Small intestine (tissue), 16 donors: Measurements from ENCODE around the gene MIB1. TPM values are rescaled to one million over a fixed set of nuclear protein-coding genes. Genes with fewer than 3 reads are reported as not detected.

Experiments used
- DNase-seq, 2 donors: peaks; one replicate each; pipeline versions ENCODE4 v3.0.0 to v3.0.0-alpha.2; 2013
- FAIRE-seq: peaks from 2 replicates; lab custom pipeline; 2012; peaks lifted over from hg19 to GRCh38; lab: Jason Lieb, UNC
- H3K27ac ChIP-seq, 3 donors: one replicate each; pipeline ENCODE4 v1.5.1; 2013; ENCODE audit warnings: low read length in 2 of 3, mild to moderate bottlenecking in 2 of 3, control low read depth in 1 of 3, inconsistent platforms in 1 of 3, low read depth in 1 of 3, moderate library complexity in 1 of 3
- H3K27me3 ChIP-seq, 3 donors: one replicate each; pipeline ENCODE4 v1.6.1; 2013; ENCODE audit warnings: low read length in 3 of 3, inconsistent platforms in 1 of 3; ENCODE audit not compliant: control insufficient read depth in 3 of 3, insufficient read depth in 3 of 3
- H3K36me3 ChIP-seq, 3 donors: one replicate each; pipeline ENCODE4 v1.6.1; 2013; ENCODE audit warnings: low read length in 3 of 3, inconsistent platforms in 1 of 3, low read depth in 1 of 3, mild to moderate bottlenecking in 1 of 3, moderate library complexity in 1 of 3; ENCODE audit not compliant: control insufficient read depth in 3 of 3, insufficient read depth in 2 of 3
- H3K4me1 ChIP-seq, 3 donors: one replicate each; pipeline ENCODE4 v1.6.1; 2013; ENCODE audit warnings: low read length in 2 of 3, inconsistent platforms in 1 of 3, low read depth in 1 of 3, mild to moderate bottlenecking in 1 of 3, moderate library complexity in 1 of 3; ENCODE audit not compliant: control insufficient read depth in 3 of 3, insufficient read depth in 2 of 3
- H3K4me3 ChIP-seq, 3 donors: one replicate each; pipeline ENCODE4 v1.5.1; 2013; ENCODE audit warnings: low read length in 3 of 3, control low read depth in 1 of 3, inconsistent platforms in 1 of 3, low read depth in 1 of 3, mild to moderate bottlenecking in 1 of 3, moderate library complexity in 1 of 3
- H3K9me3 ChIP-seq, 2 donors: one replicate each; pipeline ENCODE4 v1.6.1; 2013; ENCODE audit warnings: low read depth in 1 of 2, low read length in 1 of 2; ENCODE audit not compliant: control insufficient read depth in 2 of 2, insufficient read depth in 1 of 2
- WGBS, 3 donors: extraction: QIAGEN DNeasy Blood & Tissue Kit; methylation state at CpG; one replicate each; pipeline ENCODE4 v1.1.7; 2013; 5-methylcytosine and 5-hydroxymethylcytosine counted together
- long read RNA-seq, 10 donors: transcript quantifications; one replicate each; lab custom pipeline, GENCODE V29; 2026
- polyA plus RNA-seq, 4 donors: library from polyadenylated mRNA; stranded (reverse) in 3 of 4; unstranded in 1 of 4; fragments of 200-250 nt in 3 of 4; fragments of 120-200 nt in 1 of 4; gene quantifications; one replicate each; pipeline versions ENCODE4 v1.2.1 to v1.2.3, GENCODE V29; 2013
- donor health status: healthy with polysubstance abuse.
- donor health status: control.
- donor health status: control.
- donor health status: Bipolar disorder and iron deficiency.
- donor health status: healthy.

MIB1 gene
- 10 to 100 TPM in 1 of 4 donors, 1 to 10 TPM in 3; 3.1 to 23.1 (median 4.3) TPM for polyA plus RNA-seq
- long read RNA-seq, donor 1: 0 reads
- long read RNA-seq, donor 2, full-length matches to known transcripts: 1 of 1 reads
- long read RNA-seq, donor 2, partial matches to known transcripts: 0 of 1 reads
- long read RNA-seq, donor 2, other reads (novel, unspliced or antisense): 0 of 1 reads
- long read RNA-seq, donor 3: 0 reads
- long read RNA-seq, donor 4: 0 reads
- long read RNA-seq, donor 5: 0 reads
- long read RNA-seq, donor 6, full-length matches to known transcripts: 1 of 1 reads
- long read RNA-seq, donor 6, partial matches to known transcripts: 0 of 1 reads
- long read RNA-seq, donor 6, other reads (novel, unspliced or antisense): 0 of 1 reads
- long read RNA-seq, donor 7, full-length matches to known transcripts: 1 of 57 reads
- long read RNA-seq, donor 7, partial matches to known transcripts: 16 of 57 reads
- long read RNA-seq, donor 7, other reads (novel, unspliced or antisense): 40 of 57 reads
- long read RNA-seq, donor 8: 0 reads
- long read RNA-seq, donor 9: 0 reads
- long read RNA-seq, donor 10, full-length matches to known transcripts: 2 of 2 reads
- long read RNA-seq, donor 10, partial matches to known transcripts: 0 of 2 reads
- long read RNA-seq, donor 10, other reads (novel, unspliced or antisense): 0 of 2 reads

DNA sequence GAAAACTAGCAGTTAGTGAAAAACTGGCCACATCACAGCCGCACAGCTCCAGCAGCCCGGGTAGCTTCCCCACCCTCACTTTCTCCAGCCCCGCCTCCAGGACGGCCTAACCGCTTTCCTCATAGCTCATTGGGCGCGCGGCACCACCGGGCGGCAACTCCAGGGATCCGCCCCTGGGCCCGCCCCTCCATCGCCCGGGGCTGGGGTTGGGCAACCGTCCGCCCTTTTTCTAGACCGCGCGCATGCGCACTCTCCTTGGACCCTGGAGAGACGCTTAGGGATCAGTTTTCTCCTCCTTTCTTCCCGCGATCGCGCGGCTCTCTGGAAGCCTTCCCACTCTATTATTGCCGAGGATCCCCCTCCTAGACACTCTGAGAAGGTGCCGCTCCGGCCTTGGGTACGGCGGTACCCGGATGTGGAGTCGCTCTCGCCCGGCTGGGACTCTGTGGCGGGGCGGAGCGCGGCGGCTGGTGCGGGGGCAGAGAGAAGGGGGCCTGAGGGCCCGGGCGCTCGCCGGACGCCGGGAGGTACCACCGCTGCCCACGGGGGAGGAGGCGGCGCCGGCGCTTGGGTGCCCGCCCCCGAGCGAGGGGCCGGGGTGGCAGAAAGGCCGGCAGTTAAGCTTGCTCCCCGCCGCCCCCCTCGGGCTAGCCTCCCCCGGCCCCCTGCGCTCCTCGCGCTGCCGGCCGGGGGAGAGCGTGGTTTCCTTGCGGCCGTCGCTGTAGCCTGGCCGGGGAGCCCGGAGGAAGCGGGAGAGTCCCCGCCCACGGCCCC, at the start of gene MIB1:
Gene MIB1, plus strand, starts transcription at position 255 of the 774 bp plus-strand sequence. CDS start 792 bp downstream, outside the sequence.
- H3K27ac ChIP-seq: peak within 1 kb of the TSS; percentile 89 to 100 (median 99)
- DNase-seq (peak; percentile 98 to 100), FAIRE-seq (peak; percentile 71)
- peaks cover 0 to 2% (median 0%) of the 10 kb centered on the region in 3 donors for H3K36me3 ChIP-seq
- peak within 1 kb of the TSS; percentile 87 to 98 (median 93) for H3K4me3 ChIP-seq
- H3K4me1 ChIP-seq: peaks cover 0 to 11% (median 2%) of the 10 kb centered on the region in 3 donors
- no peaks in the 10 kb centered on the region for H3K9me3 ChIP-seq
- H3K27me3 ChIP-seq: no peaks in the 10 kb centered on the region
- 0 to 2% (median 1%) methylated on average over 52 to 76 of the region's 76 CpGs for WGBS, 3 donors

DNA sequence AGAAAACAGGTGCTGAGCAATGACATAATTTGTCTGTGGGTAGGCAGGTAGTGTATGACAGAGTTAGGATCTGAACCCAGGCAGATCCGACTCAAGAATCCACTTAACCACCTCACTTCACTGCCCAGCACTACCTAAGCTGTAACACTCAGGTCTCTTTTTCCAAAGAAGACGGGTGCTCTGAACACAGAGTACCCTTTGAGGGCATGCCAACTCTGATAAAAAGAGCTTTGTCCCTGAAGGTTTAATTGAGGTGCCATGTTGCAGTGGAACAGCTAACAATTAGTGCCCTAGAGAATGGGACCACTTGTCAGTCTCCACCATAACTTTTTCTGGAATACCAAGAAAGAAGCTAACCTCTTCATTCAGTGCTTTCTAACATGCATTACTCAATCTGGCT, 47.3 kb upstream of the MIB1 start:
- WGBS, 3 donors: 67 to 80% (median 79%) methylated on average over 2 of the region's 2 CpGs

DNA sequence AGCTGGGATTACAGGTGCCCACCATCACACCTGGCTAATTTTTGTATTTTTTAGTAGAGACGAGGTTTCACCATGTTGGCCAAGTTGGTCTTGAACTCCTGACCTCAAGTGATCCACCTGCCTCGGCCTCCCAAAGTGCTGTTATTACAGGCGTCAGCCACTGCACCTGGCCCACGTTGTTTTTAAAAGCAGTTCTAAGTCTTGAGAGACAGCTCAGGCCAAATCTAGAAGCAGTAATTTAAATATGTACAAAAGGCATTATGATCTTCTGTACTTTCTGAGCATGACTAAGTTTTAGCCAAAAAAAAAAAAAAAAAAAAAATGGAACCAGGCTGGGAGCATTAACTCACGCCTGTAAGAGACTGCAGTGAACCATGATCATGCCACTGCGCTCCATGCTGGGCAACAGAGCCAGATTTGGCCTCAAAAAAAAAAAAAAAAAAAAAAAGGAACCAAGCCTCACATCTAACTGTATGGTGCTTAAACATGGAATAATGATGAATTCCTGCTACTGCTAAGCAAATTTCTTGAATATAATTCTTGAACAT, 40.0 kb upstream of the MIB1 start:
- Histone ChIP-seq H3K36me3 (peaks cover 4 to 18% (median 6%) of the 10 kb centered on the region in 3 donors), H3K4me3 (no peak overlapping the region)
- FAIRE-seq: no peak

More for the DNA sequence above, 47.3 kb upstream of the MIB1 start:
- H3K9me3 ChIP-seq: peaks cover 0 to 5% of the 10 kb centered on the region in 2 donors
- peaks cover 0 to 14% (median 4%) of the 10 kb centered on the region in 3 donors for H3K36me3 ChIP-seq
- H3K27me3 ChIP-seq: no peaks in the 10 kb centered on the region
- no peaks in the 10 kb centered on the region for H3K4me1 ChIP-seq
- no peak overlapping the region for H3K4me3 ChIP-seq
- DNase-seq (no peak), FAIRE-seq (no peak)
- no peak overlapping the region for H3K27ac ChIP-seq

DNA sequence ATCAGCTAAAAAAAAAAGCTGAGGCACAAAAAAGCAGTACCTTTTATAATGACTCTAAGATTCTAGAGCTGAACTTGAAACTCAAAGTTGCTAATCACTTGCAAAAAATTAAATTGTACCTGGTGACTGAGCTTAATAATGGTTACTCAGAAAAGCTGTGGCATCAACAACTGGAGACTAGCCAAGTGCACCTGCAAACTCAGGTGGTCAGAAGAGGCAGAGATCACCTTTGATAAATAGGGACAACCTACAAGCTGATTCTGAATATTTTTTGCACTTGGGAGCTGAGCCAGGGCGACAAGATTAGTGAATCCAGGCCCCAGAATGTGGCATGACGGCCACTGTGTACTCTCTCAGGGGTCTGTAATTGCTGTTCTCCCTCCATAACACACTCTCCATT, 39.0 kb upstream of the MIB1 start:
- no peaks in the 10 kb centered on the region for H3K27me3 ChIP-seq
- no peak overlapping the region for H3K4me3 ChIP-seq
- 49 to 75% (median 68%) methylated on average over 2 of the region's 2 CpGs for WGBS, 3 donors
- peaks cover 3 to 7% (median 3%) of the 10 kb centered on the region in 3 donors for H3K4me1 ChIP-seq
- FAIRE-seq (no peak), DNase-seq (peak in 1 of 2 donors; percentile 37)
- peak overlapping the region in 1 of 3 donors; percentile 54 for H3K27ac ChIP-seq
- H3K9me3 ChIP-seq: no peaks in the 10 kb centered on the region
- peaks cover 4 to 15% (median 6%) of the 10 kb centered on the region in 3 donors for H3K36me3 ChIP-seq

More for the DNA sequence above, 40.0 kb upstream of the MIB1 start:
- Histone ChIP-seq H3K27me3 (no peaks in the 10 kb centered on the region), H3K27ac (no peak overlapping the region), H3K9me3 (no peaks in the 10 kb centered on the region), H3K4me1 (peaks cover 3 to 7% (median 3%) of the 10 kb centered on the region in 3 donors)
- no peak for DNase-seq
- 88 to 90% (median 89%) methylated on average over 6 of the region's 6 CpGs for WGBS, 3 donors

DNA sequence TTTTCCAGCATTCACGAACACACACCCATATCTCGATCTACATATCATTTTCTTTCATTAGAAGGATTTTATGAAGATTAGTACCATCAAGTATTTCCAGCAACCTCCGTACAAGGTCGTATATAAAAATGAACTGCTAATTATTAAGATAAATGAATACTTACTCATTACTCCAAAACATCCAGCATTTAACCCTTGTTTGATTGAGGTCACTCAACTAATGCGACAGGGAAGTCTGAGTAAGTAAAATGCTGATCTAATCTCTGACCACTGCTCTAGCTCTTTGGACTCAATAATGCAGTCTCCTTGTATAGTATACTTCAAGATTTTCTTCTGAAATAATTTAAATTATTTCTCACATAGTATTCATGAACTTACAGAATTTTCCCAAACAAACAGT, 38.0 kb upstream of the MIB1 start:
- Histone ChIP-seq H3K27ac (peak overlapping the region in 1 of 3 donors; percentile 91), H3K27me3 (no peaks in the 10 kb centered on the region), H3K9me3 (no peaks in the 10 kb centered on the region), H3K4me1 (peaks cover 3 to 7% (median 3%) of the 10 kb centered on the region in 3 donors), H3K4me3 (no peak overlapping the region), H3K36me3 (peaks cover 4 to 15% (median 4%) of the 10 kb centered on the region in 3 donors)
- peak in 1 of 2 donors; percentile 51 for DNase-seq
- FAIRE-seq: no peak
- WGBS, 3 donors: 48 to 71% (median 58%) methylated on average over 5 of the region's 5 CpGs

DNA sequence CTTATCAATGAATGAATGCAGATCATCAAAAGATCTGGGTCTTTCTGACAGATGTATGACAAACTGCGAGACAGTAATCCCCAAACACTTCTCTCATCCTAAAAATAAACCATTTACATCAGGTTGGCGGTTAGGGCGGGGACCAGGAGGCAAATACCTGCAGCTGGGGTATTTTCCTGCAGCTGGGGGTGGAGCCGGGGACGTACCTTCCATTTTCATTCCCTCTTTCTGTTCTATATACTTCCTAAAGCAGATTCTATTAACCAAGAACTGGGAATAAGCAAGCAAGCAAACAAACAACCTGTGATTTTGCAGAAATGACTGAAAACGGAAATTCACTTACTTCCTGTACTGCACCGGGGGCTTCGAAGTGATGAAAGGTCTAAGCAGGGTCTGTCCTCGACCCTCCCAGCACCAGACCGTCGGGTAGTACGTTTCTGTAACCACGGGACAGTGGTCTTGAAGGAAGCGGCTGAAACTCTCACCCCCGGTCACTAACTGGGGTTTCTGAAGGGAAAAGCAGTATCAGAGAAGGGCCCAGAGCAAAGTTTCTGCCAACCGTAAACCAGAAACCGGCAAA, 37.3 kb upstream of the MIB1 start:
- WGBS, 3 donors: 0 to 3% (median 1%) methylated on average over 17 of the region's 17 CpGs
- FAIRE-seq (no peak), DNase-seq (peak; percentile 32 to 68)
- Histone ChIP-seq H3K36me3 (peaks cover 4 to 14% (median 4%) of the 10 kb centered on the region in 3 donors), H3K27me3 (no peaks in the 10 kb centered on the region), H3K9me3 (no peaks in the 10 kb centered on the region), H3K27ac (peak overlapping the region; percentile 88 to 95 (median 91)), H3K4me1 (peaks cover 3 to 7% (median 3%) of the 10 kb centered on the region in 3 donors), H3K4me3 (peak overlapping the region; percentile 65 to 83 (median 79))

DNA sequence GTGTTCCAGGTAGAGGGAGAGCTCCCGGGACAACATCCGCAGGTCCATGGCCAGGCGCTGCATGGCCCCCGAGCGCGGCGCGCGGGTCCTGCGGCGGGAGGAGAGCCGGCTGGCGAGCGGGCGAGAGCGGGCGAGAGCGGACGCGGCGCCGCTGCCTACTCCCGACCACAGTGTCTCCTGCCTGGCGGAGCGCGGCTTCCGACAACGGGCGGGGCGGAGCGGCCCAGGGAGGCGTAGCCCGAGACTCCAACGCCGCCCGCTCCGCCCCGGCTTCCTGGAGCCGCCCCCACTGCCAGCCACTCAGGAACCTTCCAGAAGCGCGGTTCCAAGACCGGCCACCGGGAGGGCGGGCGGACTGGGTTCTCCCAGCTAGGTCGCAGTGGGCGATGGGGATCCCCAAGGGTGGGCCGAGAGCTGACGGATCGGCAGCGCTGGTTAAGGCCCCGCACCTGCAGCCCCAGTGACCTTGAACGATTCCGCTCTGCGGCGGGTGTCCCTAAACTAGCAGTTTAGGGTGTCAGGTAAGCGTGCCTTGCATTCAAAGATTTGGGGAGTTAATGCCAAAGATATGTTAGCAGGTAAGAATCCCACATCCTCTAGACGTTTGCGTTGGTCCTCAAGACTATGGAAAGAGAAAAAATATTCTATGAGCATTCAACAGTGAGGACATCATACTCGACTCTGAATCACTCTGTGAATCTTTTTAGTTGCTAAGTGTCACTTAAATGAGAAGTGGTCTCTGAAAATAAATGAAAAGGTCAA, 35.8 kb upstream of the MIB1 start, which contains the start of gene ABHD3:
Gene ABHD3, minus strand, starts transcription at position 172 of the 762 bp plus-strand sequence. Its CDS starts 109 bp downstream, at position 63.
- 0 to 1% (median 1%) methylated on average over 58 to 60 of the region's 60 CpGs for WGBS, 3 donors
- FAIRE-seq (no peak), DNase-seq (peak; percentile 95 to 97)
- H3K4me3 ChIP-seq: peak within 1 kb of the TSS; percentile 65 to 83 (median 79)
- peak within 1 kb of the TSS; percentile 88 to 95 (median 91) for H3K27ac ChIP-seq
- H3K27me3 ChIP-seq: no peaks in the 10 kb centered on the region
- H3K36me3 ChIP-seq: peaks cover 0 to 4% (median 4%) of the 10 kb centered on the region in 3 donors
- H3K9me3 ChIP-seq: no peaks in the 10 kb centered on the region
- peaks cover 2 to 3% (median 3%) of the 10 kb centered on the region in 3 donors for H3K4me1 ChIP-seq
